B cell (primary cell): Measurements from ENCODE around the gene HEXB. TPM values are rescaled to one million over a fixed set of nuclear protein-coding genes. Genes with fewer than 3 reads are reported as not detected.
"Not testable (repeated sequence)": the region's sequence is repeated elsewhere in the genome, so short reads cannot be mapped to it uniquely, and the experiment has no call there.

Experiments
- ATAC-seq: fragments of 200-7000 bp; cut with Tn5 transposase; one replicate; pipeline ENCODE4 v1.10.0; 2021; ENCODE audit warnings: low read depth, mild to moderate bottlenecking, moderate number of reproducible peaks, moderate library complexity
- CTCF ChIA-PET: fragments of 350-600 bp; sonication (Branson Sonifier 250); formaldehyde crosslinking; loops from one replicate; lab custom pipeline; 2021; ENCODE audit warnings: antibody characterized with exemption, inconsistent platforms; lab: Charles Lee
- POLR2A ChIA-PET: fragments of 350-600 bp; sonication (Branson Sonifier 250); formaldehyde crosslinking; loops from one replicate; lab custom pipeline; 2021; ENCODE audit warnings: antibody characterized with exemption; lab: Charles Lee
- DNase-seq: peaks from one replicate; pipeline ENCODE4 v3.0.0; 2013
- H2AFZ ChIP-seq: 2 replicates; pipeline ENCODE4 v1.6.1; 2012; ENCODE audit warnings: mild to moderate bottlenecking, low read depth, low read length; ENCODE audit not compliant: insufficient read depth, poor library complexity, severe bottlenecking
- H3K27ac ChIP-seq, 2 donors: 1 replicate in 1 of 2; 2 replicates in 1 of 2; pipeline ENCODE4 v1.5.1; 2012 to 2013; ENCODE audit warnings: low read length in 2 of 2, mild to moderate bottlenecking in 2 of 2, moderate library complexity in 1 of 2
- H3K27me3 ChIP-seq, 4 experiments: fragments of 200-600 bp in 1 of 4; sonication (generic) in 1 of 4; replicated peaks in 1 of 4; 1 replicate in 2 of 4; 2 replicates in 2 of 4; pipeline versions ENCODE4 v1.6.1 to v1.7.0; 2013 to 2016; ENCODE audit warnings: low read length in 3 of 4, mild to moderate bottlenecking in 2 of 4, mixed read lengths in 1 of 4, moderate library complexity in 1 of 4; ENCODE audit not compliant: insufficient read depth in 4 of 4, control insufficient read depth in 3 of 4; ENCODE audit errors: control extremely low read depth in 1 of 4
- H3K36me3 ChIP-seq, 2 experiments: replicated peaks in 1 of 2; 1 replicate in 1 of 2; 2 replicates in 1 of 2; pipeline versions ENCODE4 v1.6.1 to v1.7.1; 2013; ENCODE audit warnings: low read length in 1 of 2; ENCODE audit not compliant: insufficient read depth in 2 of 2, control insufficient read depth in 1 of 2; ENCODE audit errors: control extremely low read depth in 1 of 2, extremely low read depth in 1 of 2
- H3K4me1 ChIP-seq, 2 donors: fragments of 200-600 bp in 1 of 2; sonication (generic) in 1 of 2; 1 replicate in 1 of 2; 2 replicates in 1 of 2; pipeline versions ENCODE4 v1.5.1 to v1.6.1; 2013 to 2017; ENCODE audit warnings: low read length in 2 of 2; ENCODE audit not compliant: control insufficient read depth in 2 of 2, insufficient read depth in 2 of 2
- H3K4me2 ChIP-seq: replicated peaks from 2 replicates; pipeline ENCODE3; 2012; ENCODE audit warnings: mild to moderate bottlenecking, low read depth, low read length; ENCODE audit not compliant: poor library complexity, severe bottlenecking
- H3K4me3 ChIP-seq, 5 experiments: fragments of 200-600 bp in 1 of 5; sonication (generic) in 1 of 5; 1 replicate in 3 of 5; 2 replicates in 2 of 5; pipeline versions ENCODE4 v1.5.1 to v1.7.0; 2011 to 2016; ENCODE audit warnings: low read length in 4 of 5, mild to moderate bottlenecking in 4 of 5, low read depth in 2 of 5, control low read depth in 1 of 5, moderate library complexity in 1 of 5; ENCODE audit not compliant: insufficient read depth in 1 of 5; ENCODE audit errors: control extremely low read depth in 1 of 5, extremely low read depth in 1 of 5
- H3K79me2 ChIP-seq: fragments of 200-600 bp; sonication (generic); one replicate; pipeline ENCODE4 v1.6.0; 2016; ENCODE audit warnings: low read length; ENCODE audit not compliant: control insufficient read depth, insufficient read depth
- H3K9ac ChIP-seq: fragments of 200-600 bp; sonication (generic); 2 replicates; pipeline ENCODE4 v1.6.1; 2017; ENCODE audit warnings: mild to moderate bottlenecking, low read length, moderate library complexity
- H3K9me3 ChIP-seq, 3 donors: one replicate each; pipeline versions ENCODE4 v1.6.1 to v1.7.1; 2013; ENCODE audit warnings: low read length in 2 of 3; ENCODE audit not compliant: control insufficient read depth in 2 of 3, insufficient read depth in 1 of 3; ENCODE audit errors: control extremely low read depth in 1 of 3
- H4K20me1 ChIP-seq: 2 replicates; pipeline ENCODE4 v1.6.0; 2012; ENCODE audit warnings: mild to moderate bottlenecking, low read length; ENCODE audit not compliant: insufficient read depth, control insufficient read depth, poor library complexity, severe bottlenecking
- H3K27ac Mint-ChIP-seq: one replicate; pipeline ENCODE4 v1.8.0; 2021; ENCODE audit warnings: mixed read lengths
- H3K27me3 Mint-ChIP-seq: one replicate; pipeline ENCODE4 v1.8.0; 2021; ENCODE audit warnings: mixed read lengths
- H3K4me1 Mint-ChIP-seq: one replicate; pipeline ENCODE4 v1.8.0; 2021; ENCODE audit warnings: mixed read lengths
- H3K4me3 Mint-ChIP-seq: one replicate; pipeline ENCODE4 v1.8.0; 2021; ENCODE audit warnings: mixed read lengths
- H3K9me3 Mint-ChIP-seq: one replicate; pipeline ENCODE4 v1.8.0; 2022; ENCODE audit warnings: mixed read lengths; ENCODE audit not compliant: insufficient read depth
- EZH2 ChIP-seq: IDR thresholded peaks from 2 replicates; pipeline ENCODE4 v1.6.1; 2012; ENCODE audit warnings: borderline replicate concordance, low read depth, mild to moderate bottlenecking, moderate library complexity, low read length; ENCODE audit not compliant: insufficient read depth, poor library complexity, severe bottlenecking
- WGBS: methylation state at CpG from one replicate; pipeline ENCODE4 v1.1.5; 2013; ENCODE audit warnings: missing lambda C conversion rate; ENCODE audit not compliant: insufficient coverage; 5-methylcytosine and 5-hydroxymethylcytosine counted together
- intact Hi-C: fragments of 100-400 bp; cut with micrococcal nuclease; formaldehyde crosslinking; loops from one replicate; pipeline ENCODE4 v1.10.0; 2022
- polyA plus RNA-seq: library from polyadenylated mRNA; depleted of rRNA; stranded (reverse); fragments of >200 nt; gene quantifications from 2 replicates; pipeline ENCODE4 v1.2.3, GENCODE V29; 2012
- total RNA-seq, 2 donors: library from RNA; stranded (reverse); fragments of 120-200 nt in 1 of 2; gene quantifications; 1 replicate in 1 of 2; 2 replicates in 1 of 2; pipeline versions ENCODE4 v1.2.3 to v1.2.4, GENCODE V29; 2013 to 2022
- TF ChIP-seq, protein P1 (sequence below): fragments of 200-600 bp; IDR thresholded peaks from one replicate; pipeline ENCODE4 v1.8.0; 2022; ENCODE audit warnings: antibody characterized with exemption, mild to moderate bottlenecking

HEXB gene
- total and polyA plus RNA-seq, 2 donors (not counting 1 experiment from before 2014, with no cell fraction given): 23.6 to 47.1 TPM

DNA sequence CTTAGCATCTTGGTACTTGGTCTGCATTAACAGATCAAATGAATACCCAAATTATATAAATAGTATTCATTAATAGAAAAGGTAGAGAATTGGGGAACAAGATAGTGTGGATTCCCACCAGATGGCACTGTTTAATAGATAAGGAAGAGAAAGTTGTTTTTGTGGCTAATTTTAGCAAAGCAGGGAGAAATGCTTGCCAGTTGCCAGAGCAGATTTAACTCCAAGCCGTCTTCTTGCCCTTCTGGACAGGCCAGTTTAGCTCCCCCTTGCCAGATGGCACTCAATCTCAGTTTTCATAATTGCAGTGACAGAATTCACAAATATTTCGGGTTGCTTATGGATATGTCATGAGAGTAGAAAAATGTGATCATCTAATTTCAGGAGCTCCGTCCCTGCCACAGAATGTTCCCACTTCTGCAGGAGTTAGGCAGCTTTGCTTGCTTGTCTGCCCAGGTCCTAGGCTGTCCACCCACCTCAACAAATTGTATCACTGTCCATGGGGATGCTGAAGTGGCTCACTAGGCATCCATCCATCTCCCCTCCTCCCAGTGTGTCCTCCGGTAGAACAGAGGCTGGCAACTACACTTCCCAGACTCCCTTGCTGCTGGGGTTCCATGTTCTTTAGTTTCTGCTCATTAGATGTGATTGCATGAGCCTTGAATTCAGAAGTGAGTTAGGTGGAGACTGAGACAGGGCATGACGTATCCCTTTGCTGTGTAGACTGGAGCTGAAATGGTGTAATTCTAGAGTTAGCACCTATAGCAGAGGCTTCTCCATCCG is 11.8 kb upstream of the HEXB start:
- H3K27ac ChIP-seq: no peak overlapping the region
- H3K9me3 ChIP-seq: peaks cover 0 to 9% (median 8%) of the 10 kb centered on the region in 3 donors
- no peak overlapping the region for H3K9ac ChIP-seq
- Mint-ChIP-seq H3K27ac (no peak overlapping the region), H3K9me3 (peaks cover 7% of the 10 kb centered on the region), H3K4me1 (no peaks in the 10 kb centered on the region), H3K27me3 (peaks cover 30% of the 10 kb centered on the region), H3K4me3 (no peak overlapping the region)
- no peak for TF ChIP-seq EZH2
- TF ChIP-seq, protein P1, sequence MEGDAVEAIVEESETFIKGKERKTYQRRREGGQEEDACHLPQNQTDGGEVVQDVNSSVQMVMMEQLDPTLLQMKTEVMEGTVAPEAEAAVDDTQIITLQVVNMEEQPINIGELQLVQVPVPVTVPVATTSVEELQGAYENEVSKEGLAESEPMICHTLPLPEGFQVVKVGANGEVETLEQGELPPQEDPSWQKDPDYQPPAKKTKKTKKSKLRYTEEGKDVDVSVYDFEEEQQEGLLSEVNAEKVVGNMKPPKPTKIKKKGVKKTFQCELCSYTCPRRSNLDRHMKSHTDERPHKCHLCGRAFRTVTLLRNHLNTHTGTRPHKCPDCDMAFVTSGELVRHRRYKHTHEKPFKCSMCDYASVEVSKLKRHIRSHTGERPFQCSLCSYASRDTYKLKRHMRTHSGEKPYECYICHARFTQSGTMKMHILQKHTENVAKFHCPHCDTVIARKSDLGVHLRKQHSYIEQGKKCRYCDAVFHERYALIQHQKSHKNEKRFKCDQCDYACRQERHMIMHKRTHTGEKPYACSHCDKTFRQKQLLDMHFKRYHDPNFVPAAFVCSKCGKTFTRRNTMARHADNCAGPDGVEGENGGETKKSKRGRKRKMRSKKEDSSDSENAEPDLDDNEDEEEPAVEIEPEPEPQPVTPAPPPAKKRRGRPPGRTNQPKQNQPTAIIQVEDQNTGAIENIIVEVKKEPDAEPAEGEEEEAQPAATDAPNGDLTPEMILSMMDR: peak; percentile 26
- H3K4me2 ChIP-seq: no peak overlapping the region
- H2AFZ ChIP-seq: no peak overlapping the region
- 67% methylated on average over 4 of the region's 6 CpGs for WGBS
- H3K36me3 ChIP-seq: no peaks in the 10 kb centered on the region
- intact Hi-C loops: loop anchor here (5.0 kb wide), 1 partner anchor 229 kb away; no protein-coding TSS in a partner anchor
- ATAC-seq: no peak
- DNase-seq: peak; percentile 21
- no peaks in the 10 kb centered on the region for H4K20me1 ChIP-seq
- H3K79me2 ChIP-seq: no peaks in the 10 kb centered on the region
- POLR2A ChIA-PET: no interaction called here
- H3K27me3 ChIP-seq: peaks cover 0 to 13% (median 0%) of the 10 kb centered on the region in 4 experiments
- H3K4me3 ChIP-seq: no peak overlapping the region
- CTCF ChIA-PET: interaction anchor here (0.9 to 1.4 kb wide), 5 partner anchors 11 to 771 kb away, joined by 3 to 8 read pairs (median 4); no protein-coding TSS in a partner anchor
- H3K4me1 ChIP-seq: no peaks in the 10 kb centered on the region

DNA sequence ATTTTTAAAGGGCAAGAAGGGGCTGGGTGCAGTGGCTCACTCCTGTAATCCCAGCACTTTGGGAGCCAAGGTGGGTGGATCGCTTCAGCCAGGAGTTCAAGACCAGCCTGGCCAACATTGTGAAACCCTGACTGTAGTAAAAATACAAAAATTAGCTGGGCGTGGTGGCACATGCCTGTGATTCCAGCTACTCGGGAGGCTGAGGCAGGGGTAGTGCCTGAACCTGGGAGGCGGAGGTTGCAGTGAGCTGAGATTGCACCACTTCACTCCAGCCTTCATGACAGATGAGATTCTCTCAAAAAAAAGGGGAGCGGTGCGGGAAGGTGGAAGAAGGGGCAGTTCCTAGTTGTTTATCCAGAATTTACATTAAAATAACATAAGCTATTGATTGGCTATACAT is 8.6 kb upstream of the HEXB start:
- 90% methylated on average over 2 of the region's 6 CpGs for WGBS
- H3K4me1 ChIP-seq, H2AFZ ChIP-seq, POLR2A ChIA-PET, intact Hi-C loops, H3K9me3 ChIP-seq, H3K4me3 ChIP-seq, H4K20me1 ChIP-seq, H3K36me3 ChIP-seq, DNase-seq, H3K4me3 Mint-ChIP-seq, H3K9ac ChIP-seq, H3K27ac Mint-ChIP-seq, H3K27ac ChIP-seq, H3K9me3 Mint-ChIP-seq, ATAC-seq, H3K79me2 ChIP-seq, H3K4me2 ChIP-seq, H3K4me1 Mint-ChIP-seq: not testable (repeated sequence)
- CTCF ChIA-PET: interaction anchor here (2.0 to 2.1 kb wide), 2 partner anchors 8 to 27 kb away, joined by 5 to 6 read pairs; partner anchors contain the start of gene HEXB
- peaks cover 0 to 11% (median 0%) of the 10 kb centered on the region in 4 experiments for H3K27me3 ChIP-seq
- H3K27me3 Mint-ChIP-seq: peaks cover 19% of the 10 kb centered on the region

DNA sequence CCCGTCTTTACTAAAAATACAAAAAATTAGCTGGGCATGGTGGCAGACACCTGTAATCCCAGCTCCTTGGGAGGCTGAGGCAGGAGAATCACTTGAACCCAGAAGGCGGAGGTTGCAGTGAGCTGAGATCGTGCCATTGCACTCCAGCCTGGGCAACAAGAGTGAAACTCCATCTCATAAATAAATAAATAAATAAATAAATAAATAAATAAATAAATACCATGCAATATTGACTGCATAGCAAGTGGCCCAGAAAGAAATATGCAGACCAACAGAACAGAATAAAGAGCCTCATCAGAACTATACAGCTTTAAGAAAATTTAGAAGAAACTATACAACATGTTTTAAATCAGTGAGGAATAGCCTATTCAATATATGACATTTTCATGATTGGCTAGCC is 6.9 kb upstream of the HEXB start:
- H3K27ac ChIP-seq, CTCF ChIA-PET, H3K9me3 Mint-ChIP-seq, H3K79me2 ChIP-seq, H3K9ac ChIP-seq, H3K36me3 ChIP-seq, H4K20me1 ChIP-seq, H3K27me3 ChIP-seq, H3K4me3 Mint-ChIP-seq, H3K4me3 ChIP-seq, DNase-seq, H3K9me3 ChIP-seq, H3K27me3 Mint-ChIP-seq, ATAC-seq, H3K4me1 Mint-ChIP-seq, POLR2A ChIA-PET, H2AFZ ChIP-seq, H3K4me1 ChIP-seq, intact Hi-C loops, H3K27ac Mint-ChIP-seq, H3K4me2 ChIP-seq: not testable (repeated sequence)
- 43% methylated on average over 1 of the region's 3 CpGs for WGBS
